GM12875 (cell line): ENCODE measurements around the gene CES2.
"Not testable (repeated sequence)": the region's sequence is repeated elsewhere in the genome, so short reads cannot be mapped to it uniquely, and the experiment has no call there.

ENCODE experiments used
- H3K4me3 ChIP-seq: one replicate; pipeline ENCODE4 v1.5.1; 2011; ENCODE audit warnings: low read depth, low read length, control low read depth
- CTCF ChIP-seq: IDR thresholded peaks from 2 replicates; pipeline ENCODE4 v1.5.1; 2011; ENCODE audit warnings: low read depth, mild to moderate bottlenecking, control low read depth, inconsistent platforms, low read length, moderate library complexity, borderline replicate concordance; ENCODE audit not compliant: insufficient read depth

The CES2 gene

GRCh38 chr16:66986559-66986958 lies 51.2 kb downstream of the CES2 start:
- no peak overlapping the region for H3K4me3 ChIP-seq
- no peak for TF ChIP-seq CTCF

GRCh38 chr16:66988197-66988788 lies 53.0 kb downstream of the CES2 start, which contains the start of gene CES4A:
TSS of gene CES4A (plus strand) at chr16:66988589. CDS start at chr16:66988773, 184 bp downstream.
- no peak for TF ChIP-seq CTCF
- no peak within 1 kb of the TSS for H3K4me3 ChIP-seq

GRCh38 chr16:66991545-66992077 lies 56.3 kb downstream of the CES2 start:
- no peak overlapping the region for H3K4me3 ChIP-seq
- TF ChIP-seq CTCF = no peak

GRCh38 chr16:66993558-66993957 lies 58.2 kb downstream of the CES2 start:
- not testable (repeated sequence) for H3K4me3 ChIP-seq
